Activated CD4-positive, alpha-beta T cell treated with anti-CD3 and anti-CD28 coated beads, Interleukin-2, Interleukin-6, amounts not matched to agents 100 ng/mL and 50 ng/mL, durations not matched to agents 16 hours and 8 hours (primary cell): ENCODE data around the gene HOXD3.

Experiments used
- DNase-seq: peaks from one replicate; pipeline ENCODE4 v3.0.0-alpha.2; 2020

The HOXD3 gene

DNA sequence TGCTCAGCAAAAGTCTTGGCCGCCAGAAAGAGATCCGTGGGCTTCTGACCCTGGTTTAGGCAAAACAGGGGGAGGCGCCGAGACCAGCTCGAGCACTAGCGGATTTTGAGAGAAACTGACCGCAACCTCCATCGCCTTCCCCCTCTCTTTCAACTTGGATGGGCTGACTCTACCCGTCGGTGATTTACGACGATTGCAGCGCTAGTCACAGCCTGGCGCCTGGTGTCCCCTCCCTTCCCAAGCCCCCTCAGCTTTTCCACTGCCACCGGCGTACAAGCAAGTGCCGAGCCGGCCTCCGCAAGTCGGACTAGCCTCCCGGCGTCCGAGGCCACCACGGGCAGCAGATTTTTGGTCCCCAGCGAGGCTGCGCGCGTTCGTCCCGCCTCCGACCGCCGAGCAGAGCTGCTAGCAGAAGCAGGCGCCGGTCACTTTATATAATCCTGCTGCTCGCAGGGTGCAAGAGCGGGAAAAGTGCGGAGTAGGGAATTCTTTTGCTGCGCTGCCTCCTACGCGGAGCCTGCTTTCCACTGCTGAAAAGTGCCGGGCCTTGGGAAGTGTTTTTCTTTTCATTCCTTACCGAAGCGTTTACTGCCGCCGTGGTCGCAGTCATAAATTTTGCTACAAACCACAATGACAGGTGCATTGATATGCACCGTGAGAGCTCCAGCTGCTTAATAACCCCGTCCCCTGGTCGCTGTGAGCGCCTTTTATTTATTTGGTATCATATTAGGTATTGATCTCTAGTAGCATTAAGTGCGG is 7.7 kb downstream of the HOXD3 start:
- no peak for DNase-seq

DNA sequence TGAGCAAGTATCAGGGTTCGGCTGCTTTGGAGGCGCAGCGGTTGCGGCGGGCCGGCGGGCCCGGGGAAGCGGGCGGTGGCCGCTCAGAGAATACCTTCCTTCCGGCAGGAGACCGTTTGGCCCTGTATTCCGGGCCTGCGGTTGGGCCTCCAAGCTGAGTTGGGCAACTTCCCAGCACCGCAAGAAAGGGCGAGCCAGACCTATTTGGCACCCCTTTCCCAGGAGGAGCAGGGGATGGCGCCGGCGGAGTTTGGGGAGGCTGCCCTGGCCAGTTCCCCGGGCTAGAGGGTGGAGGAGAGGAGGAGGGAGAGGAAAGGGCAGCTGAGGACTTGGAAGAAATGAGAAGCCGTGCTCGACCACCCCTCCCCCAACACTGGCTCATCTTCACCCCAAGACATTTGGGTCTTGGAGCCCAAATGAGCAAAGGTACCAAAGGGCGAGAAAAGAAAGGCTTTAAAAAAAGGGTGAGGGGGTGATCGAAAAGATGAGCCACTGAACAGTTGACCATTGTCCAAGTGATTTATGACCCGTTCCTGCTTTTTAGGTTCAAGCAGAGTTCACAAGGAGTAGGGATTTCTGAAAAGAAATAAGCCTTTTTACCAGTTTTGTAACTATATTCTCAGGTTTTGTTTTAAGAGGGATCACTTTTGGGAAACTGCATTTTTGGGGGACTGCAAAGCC is 8.4 kb downstream of the HOXD3 start:
- no peak for DNase-seq

DNA sequence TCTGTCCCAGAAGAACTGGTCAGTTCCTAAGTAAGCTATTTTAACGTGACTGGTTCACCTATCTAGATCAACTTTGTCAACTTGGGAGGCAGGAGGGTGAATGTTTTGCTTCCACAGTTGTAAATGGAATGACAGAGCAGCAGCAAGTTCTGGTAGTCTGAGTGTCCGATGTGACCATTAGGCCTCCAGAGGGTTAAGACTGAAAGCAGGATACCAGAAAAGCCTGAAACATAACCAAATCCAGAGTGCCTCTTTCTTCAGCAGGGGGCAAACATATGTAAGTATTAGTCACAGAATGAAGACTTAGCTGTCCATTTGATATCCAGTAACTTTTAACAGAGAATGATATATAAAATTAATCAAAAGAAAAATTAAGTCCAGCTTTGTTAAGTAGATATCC is 9.2 kb downstream of the HOXD3 start:
- no peak for DNase-seq

DNA sequence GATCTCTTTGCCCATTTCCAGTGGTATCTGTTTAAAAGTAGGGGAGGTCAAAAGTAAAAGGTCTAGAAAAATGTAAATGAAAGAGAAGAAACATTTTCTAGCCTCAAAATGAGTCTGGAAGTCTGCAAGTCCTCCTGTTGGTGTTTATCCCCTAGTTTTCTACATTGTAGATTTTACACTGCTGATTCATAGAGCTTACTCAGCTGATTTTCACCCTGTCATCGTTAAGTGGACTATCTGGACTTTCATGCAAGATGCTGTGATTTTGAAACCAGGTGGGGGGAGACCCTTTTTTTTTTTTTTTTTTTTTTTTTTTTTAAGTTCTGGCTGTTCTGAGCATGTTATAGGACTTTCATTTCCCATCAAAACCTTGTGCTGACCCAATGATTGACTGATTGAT is 10.3 kb downstream of the HOXD3 start:
- no peak for DNase-seq

DNA sequence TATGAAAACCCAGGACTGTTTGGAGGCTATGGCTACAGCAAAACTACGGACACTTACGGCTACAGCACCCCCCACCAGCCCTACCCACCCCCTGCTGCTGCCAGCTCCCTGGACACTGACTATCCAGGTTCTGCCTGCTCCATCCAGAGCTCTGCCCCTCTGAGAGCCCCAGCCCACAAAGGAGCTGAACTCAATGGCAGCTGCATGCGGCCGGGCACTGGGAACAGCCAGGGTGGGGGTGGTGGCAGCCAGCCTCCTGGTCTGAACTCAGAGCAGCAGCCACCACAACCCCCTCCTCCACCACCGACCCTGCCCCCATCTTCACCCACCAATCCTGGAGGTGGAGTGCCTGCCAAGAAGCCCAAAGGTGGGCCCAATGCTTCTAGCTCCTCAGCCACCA is 12.1 kb downstream of the HOXD3 start:
- DNase-seq, result no peak

DNA sequence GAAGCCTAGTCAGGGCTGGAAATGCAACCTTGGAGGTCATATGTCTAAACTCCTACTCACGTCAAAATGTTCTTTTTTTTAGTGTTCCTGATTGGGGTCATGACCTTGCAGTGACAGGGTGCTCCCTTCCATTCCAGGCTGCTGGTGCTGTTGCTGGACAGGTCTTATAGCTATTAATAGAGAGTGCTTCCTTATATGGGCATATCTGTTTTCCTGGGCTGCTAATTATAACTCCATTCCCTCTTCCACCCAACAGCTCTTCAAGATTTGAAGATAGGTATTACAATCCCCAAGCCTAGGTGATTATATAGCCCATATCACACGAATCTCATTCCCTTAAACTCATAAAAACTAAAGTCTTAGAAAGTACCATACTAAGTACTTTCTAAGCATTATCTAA is 12.6 kb downstream of the HOXD3 start:
- DNase-seq, result no peak

DNA sequence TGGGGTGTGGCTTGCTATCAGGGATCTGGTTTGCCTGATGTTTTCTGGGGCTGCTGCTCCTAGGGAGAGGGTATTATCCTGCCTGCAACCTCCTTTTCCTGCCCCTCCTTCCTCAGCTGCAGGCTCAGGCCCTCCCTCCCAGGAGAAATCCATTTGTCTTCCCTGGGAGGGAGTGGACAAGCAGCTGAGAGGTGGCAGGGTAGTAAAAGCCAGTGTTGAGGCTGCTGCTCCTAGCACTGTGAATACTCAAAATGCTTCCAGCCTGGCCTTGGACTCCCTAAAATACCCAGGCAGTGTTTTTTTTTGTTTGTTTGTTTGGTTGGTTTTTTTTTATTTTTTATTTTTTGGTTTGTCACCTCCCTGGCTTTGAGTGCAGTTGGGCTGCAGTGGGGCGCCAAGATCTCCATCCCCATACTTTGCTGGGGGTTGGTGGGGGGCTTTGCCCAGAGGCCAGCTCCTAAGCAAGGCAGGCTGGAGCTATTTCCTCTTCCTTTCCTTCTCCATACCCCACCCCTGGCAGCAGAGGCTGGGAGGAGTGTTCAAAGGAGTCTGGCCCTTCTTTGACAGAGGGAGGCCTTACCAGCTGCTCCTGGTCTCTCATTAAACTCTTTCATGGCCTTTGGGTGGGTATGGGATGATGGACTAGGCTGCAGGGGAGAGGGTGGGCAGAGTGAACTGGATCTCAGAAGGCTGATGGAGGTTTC is 13.6 kb downstream of the HOXD3 start:
- no peak for DNase-seq

DNA sequence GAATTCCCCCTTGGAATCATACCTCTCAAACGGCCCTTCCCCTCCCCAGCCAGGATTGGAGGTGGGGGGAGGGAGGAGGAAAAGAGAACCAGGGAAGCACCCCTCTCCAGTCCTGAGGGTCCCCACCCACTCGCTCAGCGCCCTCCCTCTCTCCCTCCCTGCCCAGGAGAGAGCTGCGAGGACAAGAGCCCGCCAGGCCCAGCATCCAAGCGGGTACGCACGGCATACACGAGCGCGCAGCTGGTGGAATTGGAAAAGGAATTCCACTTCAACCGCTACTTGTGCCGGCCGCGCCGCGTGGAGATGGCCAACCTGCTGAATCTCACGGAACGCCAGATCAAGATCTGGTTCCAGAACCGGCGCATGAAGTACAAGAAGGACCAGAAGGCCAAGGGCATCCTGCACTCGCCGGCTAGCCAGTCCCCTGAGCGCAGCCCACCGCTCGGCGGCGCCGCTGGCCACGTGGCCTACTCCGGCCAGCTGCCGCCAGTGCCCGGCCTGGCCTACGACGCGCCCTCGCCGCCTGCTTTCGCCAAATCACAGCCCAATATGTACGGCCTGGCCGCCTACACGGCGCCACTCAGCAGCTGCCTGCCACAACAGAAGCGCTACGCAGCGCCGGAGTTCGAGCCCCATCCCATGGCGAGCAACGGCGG is 14.4 kb downstream of the HOXD3 start:
- no peak for DNase-seq

DNA sequence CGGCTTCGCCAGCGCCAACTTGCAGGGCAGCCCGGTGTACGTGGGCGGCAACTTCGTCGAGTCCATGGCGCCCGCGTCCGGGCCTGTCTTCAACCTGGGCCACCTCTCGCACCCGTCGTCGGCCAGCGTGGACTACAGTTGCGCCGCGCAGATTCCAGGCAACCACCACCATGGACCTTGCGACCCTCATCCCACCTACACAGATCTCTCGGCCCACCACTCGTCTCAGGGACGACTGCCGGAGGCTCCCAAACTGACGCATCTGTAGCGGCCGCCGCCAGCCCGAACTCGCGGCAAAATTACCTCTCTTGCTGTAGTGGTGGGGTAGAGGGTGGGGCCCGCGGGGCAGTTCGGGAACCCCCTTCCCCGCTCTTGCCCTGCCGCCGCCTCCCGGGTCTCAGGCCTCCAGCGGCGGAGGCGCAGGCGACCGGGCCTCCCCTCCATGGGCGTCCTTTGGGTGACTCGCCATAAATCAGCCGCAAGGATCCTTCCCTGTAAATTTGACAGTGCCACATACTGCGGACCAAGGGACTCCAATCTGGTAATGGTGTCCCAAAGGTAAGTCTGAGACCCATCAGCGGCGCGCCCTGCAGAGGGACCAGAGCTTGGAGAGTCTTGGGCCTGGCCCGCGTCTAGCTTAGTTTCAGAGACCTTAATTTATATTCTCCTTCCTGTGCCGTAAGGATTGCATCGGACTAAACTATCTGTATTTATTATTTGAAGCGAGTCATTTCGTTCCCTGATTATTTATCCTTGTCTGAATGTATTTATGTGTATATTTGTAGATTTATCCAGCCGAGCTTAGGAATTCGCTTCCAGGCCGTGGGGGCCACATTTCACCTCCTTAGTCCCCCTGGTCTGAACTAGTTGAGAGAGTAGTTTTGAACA is 15.1 kb downstream of the HOXD3 start:
- no peak for DNase-seq

DNA sequence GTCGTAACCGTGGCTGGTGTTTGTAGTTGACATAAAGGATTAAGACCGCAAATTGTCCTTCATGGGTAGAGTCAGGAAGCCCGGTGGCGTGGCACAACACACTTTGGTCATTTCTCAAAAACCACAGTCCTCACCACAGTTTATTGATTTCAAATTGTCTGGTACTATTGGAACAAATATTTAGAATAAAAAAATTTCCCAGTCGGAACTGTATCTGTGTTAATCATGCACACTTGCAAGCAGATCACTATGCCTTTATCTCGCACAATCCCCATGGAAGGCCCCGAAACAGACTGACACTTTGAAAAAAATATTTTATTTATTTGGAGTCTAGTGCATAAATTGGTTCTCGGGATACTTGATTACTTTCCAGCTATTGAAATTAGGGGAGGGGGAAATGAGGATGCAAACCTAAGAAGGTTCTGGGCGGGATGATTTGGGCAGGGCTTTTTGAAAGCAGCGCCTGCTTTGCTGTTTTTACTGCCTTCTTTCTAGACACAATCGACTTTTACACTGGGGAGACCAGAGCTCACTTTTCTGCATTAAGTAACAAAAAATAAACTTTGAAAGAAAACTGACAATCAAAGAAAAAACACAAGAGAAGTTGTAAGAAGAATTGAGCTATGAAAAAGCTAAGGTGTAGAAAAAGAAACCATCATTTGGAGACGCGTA is 15.9 kb downstream of the HOXD3 start:
- DNase-seq, result no peak

DNA sequence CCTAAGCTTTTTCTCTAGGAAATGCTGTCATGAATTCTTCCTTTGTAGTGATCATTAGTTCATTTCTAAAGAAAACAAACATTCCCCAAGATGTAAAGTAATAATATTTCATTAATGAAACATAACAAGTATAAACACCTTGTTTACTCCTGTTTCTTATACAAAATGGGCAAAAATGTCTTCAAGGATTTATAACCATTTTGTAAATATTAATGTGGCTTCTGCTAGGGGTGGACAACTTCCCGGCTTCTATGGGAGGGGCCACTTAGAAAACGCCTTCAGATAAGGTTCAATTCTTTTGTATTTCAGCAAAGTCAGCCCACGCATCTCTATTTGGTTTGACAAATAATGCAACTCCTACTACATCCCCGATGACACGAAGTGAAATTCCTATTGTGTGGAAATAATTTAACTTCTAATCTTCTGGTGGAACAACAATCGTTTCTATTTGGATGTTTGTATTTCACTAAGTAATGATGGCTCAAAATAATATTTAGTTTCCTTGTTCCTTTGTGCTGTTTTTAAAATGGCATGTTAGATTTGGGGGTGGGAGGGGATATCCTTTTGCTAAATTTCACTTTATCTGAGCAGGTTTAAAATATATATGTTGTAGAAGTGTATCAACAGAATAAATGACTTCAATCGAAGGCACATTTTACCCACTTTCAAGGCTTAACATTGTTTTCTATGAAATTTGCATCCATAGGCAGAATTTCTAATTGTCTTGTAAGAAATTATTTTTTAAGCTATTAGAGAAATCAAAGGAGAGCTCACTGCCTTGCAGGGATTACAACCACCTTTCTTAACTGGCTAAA is 16.7 kb downstream of the HOXD3 start:
- no peak for DNase-seq

DNA sequence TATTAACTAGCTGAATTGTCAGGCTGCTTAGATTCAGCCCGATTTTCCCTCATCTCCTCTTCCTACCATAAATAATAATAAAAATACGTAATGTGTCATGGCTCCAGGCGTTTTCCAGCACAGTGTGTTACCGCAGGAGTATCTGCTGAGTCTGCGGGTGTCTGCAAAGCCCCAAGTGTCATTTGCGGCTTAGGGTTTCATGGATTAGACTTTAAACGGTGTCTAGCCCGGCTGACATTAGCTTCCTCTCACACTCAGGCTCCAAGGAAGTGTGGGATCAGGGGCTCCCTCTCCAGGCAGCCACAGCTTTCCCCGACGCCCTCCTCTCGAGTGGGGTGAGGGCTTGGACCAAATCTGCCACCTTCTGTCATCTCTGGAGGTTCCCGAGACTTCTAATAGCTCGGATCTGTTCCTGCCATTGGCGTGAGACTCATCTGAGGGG is 17.3 kb downstream of the HOXD3 start:
- DNase-seq, result no peak

DNA sequence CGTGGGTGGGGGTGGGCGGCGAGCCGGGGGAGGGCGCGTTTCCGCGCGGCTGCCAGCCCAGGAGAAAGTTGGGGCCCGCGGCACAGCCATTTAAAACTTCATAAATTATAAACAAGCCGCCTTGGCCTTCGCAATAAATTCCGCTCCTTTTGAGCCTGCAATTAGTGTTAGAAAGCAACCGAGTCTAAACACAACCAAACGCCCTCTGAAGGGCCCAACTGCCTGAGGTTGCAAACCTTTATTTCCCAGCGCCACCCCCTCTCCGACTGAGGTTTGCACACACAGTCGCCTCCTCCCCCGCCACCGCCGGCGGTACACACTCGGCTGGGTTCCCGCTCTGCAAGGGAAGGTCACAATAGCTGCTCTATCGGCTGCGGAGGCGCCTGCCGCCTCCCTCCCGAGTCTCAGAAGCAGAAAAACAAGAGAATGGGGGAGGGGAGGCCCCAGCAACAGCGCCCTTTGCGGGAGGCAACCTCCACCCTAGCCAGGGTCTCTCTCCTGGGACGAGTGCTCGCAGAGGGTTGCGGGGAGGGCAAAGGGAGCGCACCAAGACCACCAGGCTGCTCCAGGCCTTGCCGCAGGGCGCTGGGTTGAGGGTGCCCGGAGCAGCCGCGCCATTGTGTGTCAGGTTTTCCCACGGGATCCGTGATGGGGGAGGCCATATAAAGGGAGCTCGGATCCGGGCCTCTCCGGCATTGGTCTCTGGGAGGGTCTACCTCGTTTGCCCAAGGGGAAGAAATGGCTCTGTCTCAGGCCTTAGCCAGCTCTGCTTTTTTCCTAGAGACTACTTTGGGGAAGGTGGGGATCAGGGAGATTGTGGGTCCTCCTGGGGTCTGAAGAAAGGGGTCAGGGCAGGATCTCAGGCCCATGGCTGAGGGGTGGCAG is 18.0 kb downstream of the HOXD3 start:
- peak; percentile 21 for DNase-seq

DNA sequence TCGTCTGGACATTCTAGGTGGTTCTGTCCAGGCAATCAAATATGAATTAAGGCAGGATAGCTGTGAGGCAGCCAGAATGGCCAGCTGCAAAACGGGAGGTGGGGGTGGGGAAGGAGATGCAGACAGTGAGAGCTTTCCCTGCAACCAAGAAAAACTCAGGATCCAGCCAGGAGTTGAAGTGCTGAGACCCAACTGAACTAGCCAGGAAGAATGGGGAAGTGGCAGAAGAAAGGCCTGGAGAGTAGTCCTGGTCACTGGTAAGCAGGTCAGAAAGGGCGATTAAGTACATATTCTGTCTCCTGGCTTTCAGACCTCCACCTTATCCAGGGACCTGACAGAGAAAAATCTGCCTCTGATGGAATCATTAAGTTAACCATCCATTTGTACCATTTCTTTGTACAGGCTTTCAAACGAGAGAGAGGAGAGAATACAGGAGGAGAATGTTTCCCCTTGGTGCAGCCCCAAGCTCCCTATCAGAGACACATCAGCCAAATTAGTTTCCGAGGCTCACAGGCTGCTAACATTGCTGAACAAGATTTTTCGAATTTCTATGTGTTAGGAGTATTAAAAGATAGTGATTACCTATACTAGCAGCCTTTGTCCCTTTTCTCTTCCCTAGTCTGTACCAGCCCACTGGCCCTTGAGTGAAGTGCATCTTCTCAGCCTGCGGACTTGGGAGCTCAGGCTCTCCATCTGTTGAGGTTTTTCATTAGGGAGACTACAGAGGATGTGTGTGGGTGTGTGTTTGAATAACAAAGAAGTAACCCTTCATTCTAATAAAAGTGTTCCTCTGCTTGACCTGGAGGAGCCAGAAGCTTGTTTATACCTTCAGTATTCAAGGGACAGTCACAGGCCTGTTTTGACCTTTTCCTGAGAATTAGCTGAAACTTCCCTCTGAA is 18.9 kb downstream of the HOXD3 start:
- no peak for DNase-seq

DNA sequence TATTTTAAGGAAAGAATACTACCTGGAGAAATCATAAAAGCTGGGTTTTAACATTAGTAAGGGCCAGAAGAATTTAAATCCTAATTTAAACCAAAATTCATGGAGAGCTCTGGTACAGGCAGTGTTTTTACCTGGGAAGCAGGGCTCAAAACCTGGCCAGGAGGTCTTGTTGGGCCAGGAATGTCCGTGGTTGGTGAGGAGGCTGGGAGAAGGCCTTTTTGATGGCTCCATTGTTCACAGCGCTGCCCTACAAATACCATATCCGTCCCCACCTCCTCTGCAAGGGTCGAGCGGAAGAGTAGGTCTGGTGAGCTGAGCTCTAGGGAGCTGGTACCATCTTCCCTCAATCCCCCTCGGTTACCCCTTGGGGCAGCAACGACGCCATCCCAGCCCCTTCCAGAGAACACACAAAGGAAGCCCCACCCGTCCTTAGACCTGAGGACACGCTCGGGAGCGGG is 20.5 kb downstream of the HOXD3 start:
- no peak for DNase-seq

DNA sequence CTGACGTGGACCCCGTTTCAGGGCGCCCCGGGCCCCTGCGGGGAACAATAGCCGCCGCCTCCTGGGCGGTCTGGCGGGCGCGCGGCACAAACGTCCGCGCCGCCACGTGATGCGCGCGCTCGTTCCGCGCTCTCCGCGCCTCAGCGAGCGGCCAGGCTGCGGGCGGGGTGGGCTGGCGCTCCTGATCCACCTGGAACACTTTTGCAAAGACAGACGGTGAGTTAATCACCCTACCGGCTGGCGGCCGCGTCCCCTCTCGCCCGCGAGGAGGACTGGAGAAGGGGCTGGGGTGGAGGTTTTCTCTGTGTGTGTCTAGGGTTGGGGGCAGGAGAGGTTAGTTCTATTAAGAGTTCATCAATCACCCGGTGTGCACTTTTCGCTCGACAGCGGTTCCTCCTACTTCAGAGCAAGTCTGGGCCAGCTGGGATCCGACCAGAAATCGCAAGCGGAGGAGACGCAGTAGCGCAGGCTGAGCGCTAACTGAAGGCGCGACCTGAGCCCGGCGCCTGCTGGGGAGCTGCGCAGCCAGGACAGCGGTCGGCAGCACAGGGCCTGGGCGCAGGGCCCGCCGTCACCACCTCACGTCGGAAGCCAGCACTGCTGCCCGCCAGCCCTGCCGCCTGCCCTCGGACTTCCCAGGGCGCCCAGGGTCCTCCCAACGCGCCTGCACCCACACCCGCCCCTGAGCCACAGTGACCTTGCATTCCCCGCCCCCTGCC is 21.1 kb downstream of the HOXD3 start:
- DNase-seq, result no peak

DNA sequence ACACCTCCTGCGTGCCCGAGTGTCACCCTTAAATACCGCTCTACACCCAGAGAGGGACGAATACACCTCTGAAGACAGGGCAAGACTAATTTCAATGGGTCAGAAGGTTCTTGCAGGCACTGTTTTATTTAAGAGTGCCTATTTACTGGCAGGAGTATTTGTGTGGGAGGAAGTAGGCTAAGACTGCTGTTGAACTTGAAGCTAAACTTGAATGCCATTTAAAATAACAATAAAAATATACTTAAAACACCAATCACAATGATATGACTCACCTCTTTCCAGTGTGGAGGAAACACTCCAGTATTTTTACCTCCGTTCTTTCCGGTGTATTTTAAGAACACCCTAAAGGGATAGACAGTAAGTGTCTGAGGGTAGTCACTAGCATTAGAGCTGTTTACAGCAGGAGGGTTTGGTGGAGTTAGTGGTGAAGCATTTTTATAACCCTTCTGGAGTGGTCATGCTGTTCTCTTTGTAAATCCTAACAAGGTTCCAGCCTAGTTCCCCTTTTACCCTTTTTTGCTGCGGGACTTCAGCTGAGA is 21.7 kb downstream of the HOXD3 start:
- no peak for DNase-seq

DNA sequence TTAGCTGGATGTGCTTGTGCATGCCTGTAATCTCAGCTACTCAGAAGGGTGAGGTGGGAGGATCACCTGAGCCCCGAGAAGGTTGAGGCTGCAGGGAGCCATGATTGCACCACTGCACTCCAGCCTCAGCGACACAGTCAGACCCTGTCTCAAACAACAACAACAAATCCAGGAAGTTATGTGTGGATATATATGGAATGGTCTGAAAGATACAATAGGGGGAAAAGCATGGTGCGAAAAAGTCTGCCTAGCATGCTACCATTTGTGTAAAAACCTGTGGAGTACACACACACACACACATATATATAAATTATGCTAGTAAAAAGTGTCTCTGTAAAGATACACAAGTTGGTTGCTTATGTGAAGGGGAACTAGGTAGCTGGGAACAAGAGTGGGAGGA is 24.4 kb downstream of the HOXD3 start:
- DNase-seq, result no peak
